NCI-H774 (cell line): ENCODE results near the gene FMC1.
"Not testable (repeated sequence)": the region's sequence is repeated elsewhere in the genome, so short reads cannot be mapped to it uniquely, and the experiment has no call there.

Source experiments
- DNase-seq: peaks from one replicate; lab custom pipeline; 2025; lab: John Stamatoyannopoulos, UW

Gene FMC1, protein sequence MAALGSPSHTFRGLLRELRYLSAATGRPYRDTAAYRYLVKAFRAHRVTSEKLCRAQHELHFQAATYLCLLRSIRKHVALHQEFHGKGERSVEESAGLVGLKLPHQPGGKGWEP

DNA sequence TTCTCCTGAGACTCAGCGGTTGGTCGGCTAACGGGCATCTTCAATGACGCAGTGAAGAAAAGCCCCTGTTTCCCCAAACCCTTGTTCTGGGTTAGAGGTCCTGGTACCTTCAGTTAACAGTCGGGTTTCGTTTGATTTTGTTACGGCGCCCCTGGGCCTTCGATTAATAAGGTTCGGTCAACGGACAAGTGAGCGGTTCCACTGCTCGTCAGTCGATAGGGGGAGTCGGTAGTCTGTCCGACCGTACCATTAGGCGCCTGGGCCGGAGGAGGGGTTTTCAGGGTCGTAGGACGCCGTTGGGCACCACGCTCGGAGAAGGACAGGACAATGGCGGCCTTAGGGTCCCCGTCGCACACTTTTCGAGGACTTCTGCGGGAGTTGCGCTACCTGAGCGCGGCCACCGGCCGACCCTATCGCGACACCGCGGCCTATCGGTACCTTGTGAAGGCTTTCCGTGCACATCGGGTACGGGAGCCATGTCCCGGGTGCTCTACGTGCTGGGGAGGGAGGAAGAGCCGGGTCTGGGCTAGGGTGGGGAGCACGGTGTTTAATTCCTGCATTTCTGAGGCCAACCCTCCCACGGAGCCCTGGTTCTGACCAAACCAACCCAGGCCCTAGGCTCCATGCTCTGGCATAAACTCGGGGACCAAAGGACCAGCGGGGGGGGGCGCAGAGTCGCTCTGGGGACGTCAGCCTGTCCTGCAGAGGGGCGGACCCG lies at the start of gene FMC1:
Gene FMC1 (plus strand): TSS at position 280 of the 718 bp plus-strand sequence. CDS start 48 bp downstream, at position 328.
- DNase-seq: peak; percentile 83

DNA sequence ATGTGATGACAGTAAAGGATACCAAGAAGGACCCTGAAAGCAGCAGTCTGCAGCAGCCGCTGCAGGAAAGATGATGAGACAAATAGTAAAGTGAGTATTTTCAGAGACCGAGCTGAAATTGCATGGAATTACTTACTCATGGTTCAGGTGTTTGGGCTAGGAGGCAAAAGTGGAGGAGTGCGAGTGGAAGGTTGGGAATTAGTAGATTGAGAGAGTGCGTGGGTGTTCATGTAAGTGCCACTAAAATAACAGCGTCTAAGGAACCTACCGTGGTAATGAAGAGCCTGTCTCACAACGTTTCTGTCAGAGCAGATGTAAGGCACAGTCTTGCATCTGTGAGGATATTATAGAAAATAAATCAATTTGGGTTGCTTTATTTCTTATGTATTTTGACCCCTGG lies 48.3 kb upstream of the FMC1 start:
- DNase-seq: no peak

DNA sequence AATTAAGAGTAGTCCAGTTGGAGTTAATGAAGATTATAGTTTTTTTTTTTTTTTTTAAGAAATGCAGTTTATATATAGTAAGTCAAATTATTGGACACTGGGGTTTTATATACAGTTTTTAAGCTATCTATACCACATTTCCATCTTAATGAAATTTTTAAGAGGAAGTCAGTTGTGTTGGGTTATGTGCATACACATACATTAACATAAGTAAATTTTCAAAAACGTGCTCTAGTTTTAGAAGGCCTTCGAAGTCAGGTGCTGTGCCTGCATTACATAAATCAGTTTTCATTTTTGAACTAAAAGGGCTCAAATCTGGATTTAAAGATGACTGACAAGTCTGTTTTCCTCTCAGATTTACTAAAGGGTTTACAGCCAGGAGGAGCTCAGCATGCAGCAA lies 47.6 kb upstream of the FMC1 start:
- no peak for DNase-seq

DNA sequence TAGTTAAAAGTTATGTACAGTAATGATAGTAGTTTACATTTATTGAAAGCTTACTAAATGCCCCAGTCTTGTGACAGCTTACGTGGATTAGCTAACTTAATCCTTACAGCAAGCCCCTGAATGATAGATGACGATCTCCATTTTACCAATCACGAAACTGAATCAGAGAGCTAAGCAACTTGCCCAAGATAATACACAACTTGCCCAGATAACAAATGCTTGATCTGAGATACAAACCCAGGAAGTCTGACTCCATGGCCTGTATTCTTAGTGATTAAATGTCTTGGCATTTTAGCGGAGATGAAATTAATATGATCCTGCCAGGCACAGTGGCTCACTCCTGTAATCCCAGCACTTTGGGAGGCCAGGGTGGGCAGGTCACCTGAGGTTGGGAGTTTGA lies 46.9 kb upstream of the FMC1 start:
- DNase-seq: no peak

DNA sequence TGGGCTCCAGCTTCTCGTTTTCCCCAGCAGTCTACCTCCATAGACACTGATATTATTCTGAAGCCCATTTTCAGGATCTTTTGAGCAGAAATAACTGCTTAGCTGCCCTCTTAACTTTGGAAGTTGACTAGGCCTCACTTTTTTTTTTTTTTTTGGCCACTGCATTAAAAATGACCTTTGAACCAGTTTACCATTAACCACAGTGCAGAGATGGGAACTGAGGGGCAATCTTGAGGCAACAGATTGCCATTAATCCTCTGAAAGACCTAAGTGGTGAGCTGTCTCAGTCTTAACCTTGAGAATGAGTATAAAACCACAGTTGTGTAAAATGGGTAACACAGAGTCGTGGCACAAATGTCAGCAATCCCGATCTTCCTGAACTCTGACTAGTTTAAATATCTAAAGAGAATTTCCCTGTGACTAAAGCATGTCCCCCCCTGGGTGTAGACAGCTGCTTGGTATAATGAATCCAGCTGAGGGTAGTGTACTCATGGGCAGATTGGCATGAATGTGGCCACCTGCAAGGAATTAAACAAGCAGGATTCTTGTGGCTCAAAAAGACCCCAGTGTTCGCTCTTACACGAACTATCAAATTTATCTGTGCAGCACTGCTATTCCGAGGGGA lies 46.1 kb upstream of the FMC1 start:
- DNase-seq: no peak

DNA sequence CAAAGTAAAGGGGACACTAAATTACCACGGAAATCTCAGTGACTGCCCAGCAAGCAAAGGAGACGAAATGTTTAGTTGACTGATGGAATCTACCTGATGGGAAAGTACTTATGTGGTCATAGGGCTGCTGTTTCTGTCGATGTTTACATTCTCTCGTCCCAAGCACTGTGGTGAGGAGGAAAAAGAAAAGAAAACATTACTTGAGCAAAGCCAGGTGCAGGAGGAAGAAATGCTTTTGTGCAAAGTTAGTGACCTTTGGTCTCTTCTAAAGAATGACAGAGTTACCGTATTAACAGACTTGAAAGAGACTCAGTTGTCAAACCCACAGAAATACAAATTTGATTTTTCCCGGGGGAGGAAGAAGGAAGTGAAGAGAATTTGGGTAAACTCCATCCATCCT lies 43.3 kb upstream of the FMC1 start:
- no peak for DNase-seq

DNA sequence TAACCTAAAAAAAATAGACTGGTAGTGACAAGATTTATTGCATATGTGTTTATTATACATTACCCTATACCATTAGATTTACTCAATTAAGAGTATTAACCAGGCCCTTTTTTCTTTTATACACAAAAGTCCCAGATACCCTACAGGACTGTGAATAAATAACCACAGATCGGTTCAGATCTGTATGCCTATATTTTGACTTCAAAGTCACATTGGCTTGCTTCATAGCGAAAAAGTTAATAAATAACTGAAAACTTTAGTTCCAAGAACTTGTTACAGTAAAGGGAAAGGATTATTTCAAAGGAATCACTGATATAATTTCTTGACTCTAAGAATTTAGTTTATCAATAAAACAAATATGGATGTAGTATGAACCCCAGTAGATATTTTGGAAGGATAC lies 41.8 kb upstream of the FMC1 start:
- DNase-seq: no peak

DNA sequence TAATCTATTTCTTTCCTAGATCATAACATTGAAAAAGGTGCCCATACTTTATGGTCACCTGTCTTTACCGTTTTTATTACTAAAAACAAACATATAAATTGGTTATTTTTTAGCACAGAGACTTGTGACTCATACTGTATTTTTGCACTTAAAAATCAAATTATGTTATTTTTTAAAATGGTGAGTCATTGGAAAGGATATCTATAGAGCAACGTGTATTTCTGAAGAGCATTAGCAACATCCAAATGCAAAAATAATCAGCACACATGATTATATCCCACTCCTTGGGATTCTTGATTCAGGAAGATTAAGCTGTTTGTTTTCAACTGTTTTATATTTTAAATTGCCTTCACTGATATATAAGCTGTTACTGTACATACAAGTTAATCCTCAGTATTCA lies 40.7 kb upstream of the FMC1 start:
- DNase-seq: no peak

DNA sequence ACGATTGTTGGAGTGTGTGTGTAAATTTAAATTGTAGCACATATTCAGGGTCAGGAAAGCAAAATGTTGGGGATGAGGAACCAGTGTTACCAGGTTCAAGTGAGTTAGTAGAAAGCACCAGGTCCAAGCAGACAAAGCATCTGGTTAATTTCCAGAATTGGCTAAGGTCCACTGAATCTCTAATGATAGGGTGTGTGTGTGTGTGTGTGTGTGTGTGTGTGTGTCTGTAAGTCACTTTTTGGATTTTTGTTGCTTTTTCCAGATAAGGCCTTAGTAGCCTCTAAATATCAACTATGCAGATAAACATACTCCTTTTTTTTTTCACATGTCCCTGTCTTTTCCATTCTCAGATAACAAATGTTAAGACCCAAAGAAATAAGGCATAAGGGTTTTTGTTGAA lies 36.6 kb upstream of the FMC1 start:
- no peak for DNase-seq

DNA sequence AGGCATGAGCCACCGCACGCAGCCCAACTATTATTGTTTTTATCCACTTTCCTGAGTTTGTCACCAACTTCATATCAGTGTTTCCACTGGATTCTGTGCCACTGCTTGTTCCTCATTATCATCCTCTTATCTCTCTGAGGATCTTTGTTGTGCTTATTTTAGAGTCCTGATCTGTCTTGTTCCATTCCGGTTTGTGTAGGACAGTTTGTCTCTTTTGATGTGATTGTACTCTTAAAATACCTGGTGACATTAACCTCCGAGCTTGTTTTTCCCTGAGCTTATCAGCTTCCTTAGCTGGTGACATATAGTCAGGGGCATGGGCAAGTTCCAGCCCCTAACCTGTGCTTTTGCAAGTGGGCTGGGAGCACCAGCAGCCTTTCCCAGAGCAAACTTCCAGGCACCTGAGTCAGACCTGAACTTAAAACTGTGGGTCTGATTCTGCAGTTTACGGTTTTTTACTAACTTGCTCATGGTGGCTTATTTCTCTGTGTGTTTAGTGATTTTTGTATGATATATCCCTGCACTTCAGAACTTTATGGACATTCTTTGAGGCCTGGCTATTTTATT lies 23.1 kb upstream of the FMC1 start:
- DNase-seq: no peak

DNA sequence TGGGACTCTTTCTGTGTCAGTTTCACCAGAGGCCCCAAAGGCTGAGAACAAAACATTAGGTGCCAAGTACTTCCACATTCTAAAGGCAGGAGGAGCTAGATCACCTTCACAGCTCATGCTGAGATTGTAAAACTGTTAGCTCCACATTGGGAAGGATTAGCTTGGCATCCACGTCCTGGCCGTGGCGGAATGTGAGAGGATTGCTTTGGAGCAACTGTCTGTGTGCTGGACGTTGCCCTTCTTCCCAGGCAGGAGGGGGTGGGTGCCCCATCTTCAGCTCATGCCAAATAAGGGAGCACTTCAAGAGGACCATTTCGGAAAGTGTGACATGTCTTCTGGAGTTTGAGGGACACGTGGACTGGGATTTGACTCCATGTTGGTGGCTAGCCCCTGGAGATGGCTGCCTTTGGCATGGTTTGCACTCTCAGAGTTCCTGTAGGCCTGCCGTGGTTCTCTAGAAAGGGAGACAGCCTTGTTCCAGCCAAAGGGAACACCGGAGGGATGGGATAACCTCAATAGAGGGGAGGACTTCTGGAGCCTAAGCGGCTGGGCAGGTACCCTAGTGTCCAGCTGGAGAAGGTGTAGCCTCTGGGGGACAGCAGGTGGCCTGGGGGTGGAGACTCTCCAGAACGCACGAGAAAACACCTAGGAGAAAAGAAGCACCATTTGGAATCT lies 19.9 kb upstream of the FMC1 start:
- DNase-seq: no peak

DNA sequence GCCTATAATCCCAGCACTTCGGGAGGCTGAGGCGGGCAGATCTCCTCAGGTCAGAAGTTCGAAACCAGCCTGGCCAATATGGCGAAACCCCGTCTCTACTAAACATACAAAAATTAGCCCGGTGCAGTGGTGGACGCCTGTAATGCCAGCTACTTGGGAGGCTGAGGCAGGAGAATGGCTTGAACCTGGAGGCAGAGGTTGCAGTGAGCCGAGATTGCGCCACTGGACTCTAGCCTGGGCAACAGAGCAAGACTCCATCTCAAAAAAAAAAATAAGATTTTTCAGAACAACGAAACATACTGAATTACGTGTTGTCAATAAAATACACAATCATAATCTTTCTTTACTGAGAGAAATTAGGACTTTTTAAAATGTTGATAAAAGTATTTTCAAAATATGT lies 16.4 kb upstream of the FMC1 start:
- DNase-seq: not testable (repeated sequence)

DNA sequence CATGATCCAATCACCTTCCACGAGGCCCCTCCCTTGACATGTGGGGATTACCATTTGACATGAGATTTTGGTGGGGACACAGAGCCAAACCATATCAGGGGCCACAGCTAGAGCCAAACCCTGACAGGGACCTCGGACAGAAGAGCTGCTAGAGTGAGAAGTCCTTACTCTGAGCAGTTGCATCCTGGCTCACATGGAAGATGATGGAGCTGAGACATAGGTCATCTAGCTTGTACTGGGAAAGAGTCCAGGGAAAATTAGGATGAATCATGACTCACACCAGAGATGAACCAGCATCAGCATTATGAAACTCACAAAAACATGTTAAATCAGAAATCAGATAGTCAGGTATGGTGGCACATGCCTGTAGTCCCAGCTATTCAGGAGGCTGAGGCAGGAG lies 12.8 kb upstream of the FMC1 start:
- DNase-seq: no peak

DNA sequence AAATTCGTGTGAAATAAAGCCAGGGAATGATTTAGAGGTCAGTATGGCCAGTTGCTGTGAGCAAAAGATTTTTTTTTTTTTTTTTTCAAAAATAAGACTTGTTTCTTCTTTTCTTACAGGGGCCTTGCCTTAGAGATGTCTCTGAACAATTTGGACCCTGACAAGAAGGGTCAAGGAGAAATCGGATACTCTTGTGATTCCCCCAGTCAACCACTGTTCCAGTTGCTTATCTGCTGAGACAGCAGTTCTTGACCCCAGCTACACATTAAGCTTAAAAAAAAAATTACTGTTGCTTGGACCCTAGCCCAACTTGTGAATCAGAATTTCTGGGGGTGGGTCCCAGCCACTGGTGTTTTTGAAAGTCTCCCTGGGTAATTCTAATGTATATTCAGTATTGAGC lies 12.0 kb upstream of the FMC1 start:
- no peak for DNase-seq

DNA sequence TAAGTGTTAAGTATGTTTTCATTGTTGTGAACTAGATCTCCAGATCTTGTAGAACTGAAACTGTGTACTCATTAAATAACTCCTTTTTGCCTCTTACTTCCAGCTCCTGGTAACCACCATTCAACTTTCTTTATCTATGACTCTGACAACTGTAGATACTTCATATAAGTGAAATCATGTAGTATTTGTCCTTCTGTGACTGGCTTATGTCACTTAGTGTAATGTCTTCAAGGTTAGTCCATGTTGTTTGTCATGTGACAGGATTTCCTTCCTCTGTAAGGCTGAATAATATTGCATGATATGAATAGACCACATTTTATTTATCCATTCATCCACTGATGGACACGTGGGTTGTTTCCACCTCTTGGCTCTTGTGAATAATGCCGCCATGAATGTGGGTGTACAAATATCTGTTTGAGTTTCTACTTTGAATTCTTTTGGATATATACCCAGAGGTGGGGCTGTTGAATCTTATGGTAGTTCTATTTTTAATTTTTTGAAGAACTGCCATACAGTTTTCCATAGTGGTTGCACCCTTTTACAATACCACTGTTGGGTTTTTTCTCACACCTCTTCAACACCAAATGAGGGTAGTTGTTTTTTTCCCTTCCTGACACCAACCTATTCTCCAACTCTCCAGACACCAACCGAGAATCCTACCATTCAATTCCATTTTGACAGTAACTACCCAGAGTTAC lies 10.7 kb upstream of the FMC1 start:
- DNase-seq: no peak

DNA sequence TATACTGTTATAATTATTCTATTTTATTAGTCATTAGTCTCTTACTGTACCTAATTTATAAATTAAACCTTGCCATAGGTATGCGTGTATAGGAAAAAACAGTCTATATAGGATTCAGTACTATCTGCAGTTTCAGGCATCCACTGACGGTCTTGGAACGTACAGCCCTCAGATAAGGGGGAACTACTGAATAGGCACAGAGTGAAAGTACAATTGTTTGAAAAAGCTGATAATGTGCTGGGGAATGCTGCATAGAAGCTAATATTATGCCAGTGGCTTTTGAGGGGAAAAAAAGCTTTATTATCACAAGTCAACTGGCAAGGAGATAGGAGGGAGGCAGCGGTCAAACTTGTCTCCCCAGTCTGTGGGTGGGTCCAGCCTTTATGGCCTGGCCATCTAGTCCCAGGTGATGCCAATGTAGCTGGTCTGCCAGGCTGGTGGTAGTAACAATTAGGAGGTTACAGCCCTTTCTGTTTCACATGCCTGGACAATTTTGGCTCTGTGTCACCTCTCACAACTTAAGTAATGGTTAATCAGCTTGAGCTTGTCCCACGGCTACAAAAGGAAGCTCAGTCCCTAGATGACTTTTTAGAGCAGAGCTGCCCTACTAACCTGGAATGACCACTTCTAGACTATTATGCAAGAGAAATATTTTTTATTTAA lies 8.3 kb upstream of the FMC1 start:
- DNase-seq: no peak

DNA sequence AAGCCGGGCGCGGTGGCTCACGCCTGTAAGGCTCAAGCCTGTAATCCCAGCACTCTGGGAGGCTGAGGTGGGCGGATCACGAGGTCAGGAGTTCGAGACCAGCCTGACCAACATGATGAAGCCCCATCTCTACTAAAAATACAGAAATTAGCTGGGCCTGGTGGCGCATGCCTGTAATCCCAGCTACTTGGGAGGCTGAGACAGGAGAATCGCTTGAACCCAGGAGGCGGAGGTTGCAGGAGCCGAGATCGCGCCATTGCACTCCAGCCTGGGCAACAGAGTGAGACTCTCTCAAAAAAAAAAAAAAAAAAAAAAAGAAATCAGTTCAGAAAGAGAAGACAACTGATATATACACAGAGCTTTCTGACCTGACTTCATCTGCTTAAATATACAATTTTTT lies 7.7 kb upstream of the FMC1 start:
- not testable (repeated sequence) for DNase-seq

DNA sequence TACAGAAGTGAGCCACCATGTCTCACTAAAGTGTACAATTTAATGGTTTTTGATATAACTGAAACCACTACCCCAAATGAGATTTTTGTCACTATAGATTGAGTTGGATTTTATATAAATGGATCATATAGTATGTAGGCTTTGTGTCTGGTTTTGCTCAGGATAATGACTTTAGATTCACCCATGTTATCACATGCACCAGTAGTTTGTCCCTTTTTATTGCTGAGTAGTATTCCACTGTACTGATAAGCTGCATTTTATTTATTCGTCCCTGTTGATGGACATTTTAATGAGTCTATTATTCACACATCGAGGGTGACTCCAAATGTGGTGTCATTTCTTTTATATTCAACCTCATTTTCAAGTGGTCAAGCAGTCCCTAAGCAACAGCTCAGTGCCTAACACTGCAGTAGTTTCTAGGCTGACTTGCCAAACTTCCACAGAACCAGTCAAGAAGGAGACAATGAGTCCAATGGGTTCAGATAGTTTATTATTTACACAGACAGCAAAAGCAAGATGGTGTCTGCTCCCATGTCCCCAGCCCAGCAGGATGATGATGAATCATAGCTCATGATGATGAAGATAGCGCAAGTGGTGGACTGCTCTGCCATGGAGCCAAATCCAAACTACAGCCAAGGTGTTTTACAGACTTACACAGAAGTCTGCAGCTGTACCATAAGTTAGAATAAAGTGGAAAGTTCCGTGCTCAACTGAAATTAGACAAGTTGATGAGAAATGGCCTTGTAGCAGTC lies 6.6 kb upstream of the FMC1 start:
- DNase-seq: no peak

DNA sequence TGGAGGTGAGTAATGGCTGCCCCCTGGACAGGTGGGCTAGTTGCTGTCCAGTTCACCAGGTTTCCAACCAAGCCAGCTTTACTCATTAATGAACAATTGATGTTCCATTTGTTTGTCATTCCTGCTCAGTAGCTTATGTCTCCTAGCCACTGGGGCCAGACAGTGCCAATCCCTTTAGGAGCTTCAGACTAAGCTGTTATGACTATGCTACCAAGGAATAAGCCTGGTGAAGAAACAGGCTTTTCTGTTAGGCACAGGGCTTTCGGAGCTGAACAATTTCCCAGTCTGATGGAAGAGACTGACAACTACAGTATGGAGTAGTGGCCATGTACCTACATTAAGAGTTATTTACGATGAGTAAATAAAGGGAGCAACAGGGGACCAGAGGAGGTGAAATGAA lies 2.1 kb upstream of the FMC1 start:
- DNase-seq: no peak

DNA sequence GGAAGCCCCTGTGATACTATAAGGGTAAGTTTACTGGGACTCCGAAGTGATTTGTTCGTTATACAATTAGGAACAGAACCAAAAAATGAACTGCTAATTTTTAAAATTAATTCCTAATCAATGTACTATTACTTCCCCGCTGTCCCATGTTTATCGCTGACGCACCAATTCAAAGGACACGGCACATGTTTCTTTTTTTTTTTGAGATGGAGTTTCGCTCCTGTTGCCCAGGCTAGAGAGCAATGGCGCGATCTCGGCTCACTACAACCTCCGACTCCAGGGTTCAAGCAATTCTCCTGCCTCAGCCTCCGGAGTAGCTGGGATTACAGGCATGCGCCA lies 1.5 kb upstream of the FMC1 start:
- DNase-seq: no peak
